Stimulated activated CD4-positive, alpha-beta T cell treated with anti-CD3 and anti-CD28 coated beads, Interleukin-15, amount 100 ng/mL, for 24 hours (primary cell): ENCODE results near the gene PARN.
"Not testable (repeated sequence)": the region's sequence is repeated elsewhere in the genome, so short reads cannot be mapped to it uniquely, and the experiment has no call there.

Experiments
- DNase-seq: peaks from one replicate; pipeline ENCODE4 v3.0.0-alpha.2; 2020

PARN gene

GRCh38 chr16:14630620-14631330, 715 bp upstream of the PARN start:
- DNase-seq = not testable (repeated sequence)

GRCh38 chr16:14629612-14629918, 495 bp downstream of the PARN start:
- no peak for DNase-seq

- DNase-seq = peak; percentile 8
Observed at GRCh38 chr16:14628806-14629611, 1.1 kb downstream of the PARN start.

GRCh38 chr16:14627078-14627477, 3.0 kb downstream of the PARN start:
- no peak for DNase-seq

- no peak for DNase-seq
Observed at GRCh38 chr16:14618566-14618965, 11.5 kb downstream of the PARN start.

GRCh38 chr16:14616280-14616679, 13.8 kb downstream of the PARN start:
- DNase-seq = no peak

GRCh38 chr16:14613991-14614390, 16.1 kb downstream of the PARN start:
- DNase-seq = no peak

- DNase-seq = no peak
Observed at GRCh38 chr16:14611660-14612059, 18.4 kb downstream of the PARN start.

GRCh38 chr16:14609716-14610115, 20.3 kb downstream of the PARN start:
- DNase-seq = no peak

- DNase-seq = no peak
Observed at GRCh38 chr16:14608604-14609003, 21.5 kb downstream of the PARN start.

GRCh38 chr16:14608111-14608566, 21.9 kb downstream of the PARN start:
- DNase-seq = no peak

- DNase-seq = no peak
Observed at GRCh38 chr16:14606102-14606501, 24.0 kb downstream of the PARN start.

- DNase-seq = no peak
Observed at GRCh38 chr16:14602443-14602963, 27.6 kb downstream of the PARN start.

GRCh38 chr16:14600164-14600563, 29.9 kb downstream of the PARN start:
- no peak for DNase-seq

GRCh38 chr16:14586637-14587305, 43.3 kb downstream of the PARN start:
- no peak for DNase-seq

GRCh38 chr16:14585287-14585686, 44.8 kb downstream of the PARN start:
- no peak for DNase-seq

- DNase-seq = not testable (repeated sequence)
Observed at GRCh38 chr16:14580926-14581325, 49.1 kb downstream of the PARN start.

- DNase-seq = no peak
Observed at GRCh38 chr16:14579266-14579665, 50.8 kb downstream of the PARN start.

- no peak for DNase-seq
Observed at GRCh38 chr16:14576532-14576931, 53.5 kb downstream of the PARN start.

- no peak for DNase-seq
Observed at GRCh38 chr16:14576069-14576468, 54.0 kb downstream of the PARN start.

GRCh38 chr16:14574698-14575415, 55.2 kb downstream of the PARN start:
- DNase-seq = not testable (repeated sequence)

GRCh38 chr16:14572535-14572934, 57.5 kb downstream of the PARN start:
- DNase-seq = no peak

- DNase-seq = no peak
Observed at GRCh38 chr16:14569213-14569612, 60.8 kb downstream of the PARN start.
